ENCODE results near the gene BFSP1.

The BFSP1 gene

DNA sequence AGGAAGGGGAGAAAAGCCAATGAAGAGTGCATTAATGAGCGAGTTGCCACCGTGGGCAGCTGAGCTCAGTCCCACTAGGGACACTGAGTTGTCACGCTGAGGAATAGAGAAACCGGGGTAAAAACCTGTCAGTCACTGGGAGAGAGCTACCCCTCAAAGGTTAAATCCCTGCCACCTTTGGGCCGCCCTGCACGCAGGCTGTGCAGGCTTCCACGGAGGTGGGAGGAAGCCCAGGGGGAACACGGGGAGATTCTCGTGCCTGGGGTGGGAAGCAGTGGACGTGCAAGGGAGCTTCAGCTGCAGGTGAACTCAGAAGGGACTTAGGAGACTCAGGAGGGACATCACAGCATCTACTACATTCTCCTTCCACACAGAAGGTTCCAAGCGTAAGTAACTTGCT is 50.5 kb downstream of the BFSP1 start:
- Histone ChIP-seq H3K23ac (ENCODE audit: low read length) (no peak overlapping the region), H3K14ac (ENCODE audit: low read length) (no peak overlapping the region), H2BK12ac (ENCODE audit: low read length) (no peak overlapping the region), H3K4ac (ENCODE audit: low read depth, low read length) (no peak overlapping the region), H3K9ac (ENCODE audit: low read length) (no peak overlapping the region), H2BK5ac (ENCODE audit: low read depth, low read length, poor library complexity) (no peak overlapping the region), H2BK120ac (ENCODE audit: insufficient read depth, low read length, poor library complexity) (no peak overlapping the region), H4K12ac (ENCODE audit: low read depth, low read length) (no peak overlapping the region), H3K79me1 (ENCODE audit: low read length) (no peaks in the 10 kb centered on the region), H2AFZ (ENCODE audit: insufficient read depth, low read length, poor library complexity) (no peak overlapping the region), H3K18ac (ENCODE audit: low read length) (no peak overlapping the region), H3K4me1 (ENCODE audit: control insufficient read depth in 1 of 2, insufficient read depth in 2 of 2, low read length in 2 of 2) (no peaks in the 10 kb centered on the region), H3K36me3 (ENCODE audit: control insufficient read depth in 1 of 2, insufficient read depth in 2 of 2, low read length in 2 of 2) (no peaks in the 10 kb centered on the region), H4K8ac (ENCODE audit: low read depth, low read length) (no peak overlapping the region), H3K27me3 (ENCODE audit: insufficient read depth, low read length) (no peaks in the 10 kb centered on the region), H2AK5ac (ENCODE audit: low read length) (no peak overlapping the region), H3K4me2 (ENCODE audit: low read length) (no peak overlapping the region), H4K91ac (ENCODE audit: low read depth, low read length) (no peak overlapping the region), H3K4me3 (ENCODE audit: low read depth, low read length) (no peak overlapping the region), H3K9me3 (ENCODE audit: insufficient read depth, low read depth, low read length) (no peaks in the 10 kb centered on the region), H3K27ac (ENCODE audit: low read depth, low read length) (no peak overlapping the region), H3K79me2 (ENCODE audit: control insufficient read depth, insufficient read depth, low read length, poor library complexity) (no peaks in the 10 kb centered on the region)
- no peak for DNase-seq
- no CpG with 5 or more reads among the region's 11 CpGs for WGBS (ENCODE audit: extremely low coverage, insufficient coverage, insufficient read length)

DNA sequence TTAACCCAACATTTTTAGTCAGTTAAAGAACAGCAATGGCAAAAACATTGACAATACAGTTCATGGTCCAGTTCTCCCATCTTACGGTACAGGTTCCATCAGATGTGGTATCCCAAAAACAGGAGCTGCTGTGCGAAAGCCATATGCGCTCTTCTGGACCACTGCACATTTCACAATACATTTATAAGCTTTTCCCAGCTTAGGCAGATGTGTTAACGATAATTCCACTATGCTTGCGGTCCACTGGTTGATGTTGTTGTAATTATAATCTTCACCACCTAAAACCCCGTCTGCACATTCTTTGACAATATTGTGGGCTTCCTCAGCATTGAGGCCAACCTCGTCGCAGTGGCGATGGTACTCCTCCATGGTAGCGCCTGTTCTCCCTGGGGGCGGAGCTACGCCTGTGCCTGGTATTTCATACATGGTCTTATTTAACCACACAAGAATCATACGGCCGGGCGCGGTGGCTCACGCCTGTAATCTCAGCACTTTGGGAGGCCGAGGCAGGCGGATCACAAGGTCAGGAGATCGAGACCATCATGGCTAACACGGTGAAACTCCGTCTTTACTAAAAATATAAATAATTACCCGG is 52.0 kb downstream of the BFSP1 start:
- no CpG with 5 or more reads among the region's 23 CpGs for WGBS (ENCODE audit: extremely low coverage, insufficient coverage, insufficient read length)
- no peak overlapping the region for H3K18ac ChIP-seq (ENCODE audit: low read length)
- H3K79me2 ChIP-seq (ENCODE audit: control insufficient read depth, insufficient read depth, low read length, poor library complexity): no peaks in the 10 kb centered on the region

DNA sequence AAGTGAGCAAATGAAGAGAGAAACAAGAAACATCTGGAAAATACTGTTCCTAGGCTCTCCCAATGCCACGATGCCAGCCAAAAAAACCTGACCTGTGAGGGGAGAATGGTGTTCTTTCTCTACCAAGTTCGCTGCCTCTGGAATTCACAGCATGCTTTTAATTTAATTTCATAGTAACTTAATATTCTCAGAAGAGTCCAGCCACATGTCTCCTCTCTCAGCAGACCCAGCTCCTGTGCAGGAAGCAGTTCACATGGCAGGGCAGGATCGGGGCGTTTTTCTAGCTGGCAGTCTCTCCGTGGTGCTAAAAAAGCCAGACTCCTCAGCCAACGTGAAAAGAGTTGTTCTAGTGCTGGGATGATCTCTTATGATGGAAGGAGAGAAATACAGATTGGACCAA is 57.5 kb downstream of the BFSP1 start:
- H2BK12ac ChIP-seq (ENCODE audit: low read length): no peak overlapping the region
- no peak overlapping the region for H3K4ac ChIP-seq (ENCODE audit: low read depth, low read length)
- H2AK5ac ChIP-seq (ENCODE audit: low read length): no peak overlapping the region
- no peak overlapping the region for H3K14ac ChIP-seq (ENCODE audit: low read length)
- H3K4me3 ChIP-seq (ENCODE audit: low read depth, low read length): no peak overlapping the region
- H2BK120ac ChIP-seq (ENCODE audit: insufficient read depth, low read length, poor library complexity): no peak overlapping the region
- no peaks in the 10 kb centered on the region for H3K9me3 ChIP-seq (ENCODE audit: insufficient read depth, low read depth, low read length)
- H4K12ac ChIP-seq (ENCODE audit: low read depth, low read length): no peak overlapping the region
- H3K23ac ChIP-seq (ENCODE audit: low read length): no peak overlapping the region
- no peak for DNase-seq
- no peaks in the 10 kb centered on the region for H3K27me3 ChIP-seq (ENCODE audit: insufficient read depth, low read length)
- no peaks in the 10 kb centered on the region for H3K79me2 ChIP-seq (ENCODE audit: control insufficient read depth, insufficient read depth, low read length, poor library complexity)
- H3K18ac ChIP-seq (ENCODE audit: low read length): no peak overlapping the region
- H3K79me1 ChIP-seq (ENCODE audit: low read length): no peaks in the 10 kb centered on the region
- no peak overlapping the region for H3K9ac ChIP-seq (ENCODE audit: low read length)
- no peak overlapping the region for H2AFZ ChIP-seq (ENCODE audit: insufficient read depth, low read length, poor library complexity)
- H3K27ac ChIP-seq (ENCODE audit: low read depth, low read length): no peak overlapping the region
- H3K36me3 ChIP-seq (ENCODE audit: control insufficient read depth in 1 of 2, insufficient read depth in 2 of 2, low read length in 2 of 2): no peaks in the 10 kb centered on the region
- H4K8ac ChIP-seq (ENCODE audit: low read depth, low read length): no peak overlapping the region
- no peak overlapping the region for H4K91ac ChIP-seq (ENCODE audit: low read depth, low read length)
- H3K4me2 ChIP-seq (ENCODE audit: low read length): no peak overlapping the region
- H3K4me1 ChIP-seq (ENCODE audit: control insufficient read depth in 1 of 2, insufficient read depth in 2 of 2, low read length in 2 of 2): no peaks in the 10 kb centered on the region
- no peak overlapping the region for H2BK5ac ChIP-seq (ENCODE audit: low read depth, low read length, poor library complexity)
- no CpG with 5 or more reads among the region's 6 CpGs for WGBS (ENCODE audit: extremely low coverage, insufficient coverage, insufficient read length)

More for the DNA sequence above, 52.0 kb downstream of the BFSP1 start:
- Histone ChIP-seq H3K9me3 (ENCODE audit: insufficient read depth, low read depth, low read length) (no peaks in the 10 kb centered on the region), H2AFZ (ENCODE audit: insufficient read depth, low read length, poor library complexity) (no peak overlapping the region), H3K4me3 (ENCODE audit: low read depth, low read length) (no peak overlapping the region), H3K4me2 (ENCODE audit: low read length) (no peak overlapping the region), H3K27ac (ENCODE audit: low read depth, low read length) (no peak overlapping the region), H4K91ac (ENCODE audit: low read depth, low read length) (no peak overlapping the region), H3K23ac (ENCODE audit: low read length) (no peak overlapping the region), H2AK5ac (ENCODE audit: low read length) (no peak overlapping the region), H3K79me1 (ENCODE audit: low read length) (no peaks in the 10 kb centered on the region), H2BK5ac (ENCODE audit: low read depth, low read length, poor library complexity) (no peak overlapping the region), H3K9ac (ENCODE audit: low read length) (no peak overlapping the region), H3K4me1 (ENCODE audit: control insufficient read depth in 1 of 2, insufficient read depth in 2 of 2, low read length in 2 of 2) (no peaks in the 10 kb centered on the region), H3K27me3 (ENCODE audit: insufficient read depth, low read length) (no peaks in the 10 kb centered on the region), H4K12ac (ENCODE audit: low read depth, low read length) (no peak overlapping the region), H3K4ac (ENCODE audit: low read depth, low read length) (no peak overlapping the region), H3K14ac (ENCODE audit: low read length) (no peak overlapping the region), H2BK120ac (ENCODE audit: insufficient read depth, low read length, poor library complexity) (no peak overlapping the region), H2BK12ac (ENCODE audit: low read length) (no peak overlapping the region), H4K8ac (ENCODE audit: low read depth, low read length) (no peak overlapping the region), H3K36me3 (ENCODE audit: control insufficient read depth in 1 of 2, insufficient read depth in 2 of 2, low read length in 2 of 2) (no peaks in the 10 kb centered on the region)
- peak; percentile 14 to 51 for DNase-seq

DNA sequence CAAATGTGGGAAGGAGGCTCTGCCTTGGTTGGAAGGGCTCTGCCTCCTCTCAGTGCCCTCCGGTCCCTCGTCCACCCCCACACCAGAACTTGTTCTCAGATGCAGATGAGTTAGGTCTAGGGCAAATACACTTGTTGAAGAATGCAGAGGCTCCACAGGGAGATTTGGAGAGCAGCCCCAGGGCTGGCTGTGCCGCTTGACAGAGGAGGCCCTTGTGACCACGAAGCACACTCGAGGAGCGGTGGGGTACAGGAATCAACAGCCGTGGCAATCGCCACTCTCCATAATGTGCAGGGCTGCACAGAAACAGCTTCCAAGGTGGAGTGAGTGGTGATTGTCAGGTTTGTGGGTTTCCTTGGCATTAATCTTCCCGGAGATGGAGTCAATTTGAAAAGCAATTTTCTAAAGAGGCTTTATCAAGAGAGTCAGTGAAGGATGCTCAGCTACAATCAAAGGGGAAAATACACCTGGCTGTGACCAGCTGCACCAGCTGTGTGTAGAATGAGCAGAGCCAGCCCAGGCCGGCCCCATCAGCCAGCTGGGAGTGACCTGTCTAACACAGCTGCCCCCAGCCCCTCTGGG is 59.5 kb downstream of the BFSP1 start:
- no peaks in the 10 kb centered on the region for H3K36me3 ChIP-seq (ENCODE audit: control insufficient read depth in 1 of 2, insufficient read depth in 2 of 2, low read length in 2 of 2)
- no peaks in the 10 kb centered on the region for H3K79me2 ChIP-seq (ENCODE audit: control insufficient read depth, insufficient read depth, low read length, poor library complexity)
- peak overlapping the region; percentile 4 for H3K9ac ChIP-seq (ENCODE audit: low read length)
- no peak overlapping the region for H3K4me3 ChIP-seq (ENCODE audit: low read depth, low read length)
- no peak for DNase-seq
- peaks cover 3% of the 10 kb centered on the region for H3K9me3 ChIP-seq (ENCODE audit: insufficient read depth, low read depth, low read length)
- no peak overlapping the region for H2BK12ac ChIP-seq (ENCODE audit: low read length)
- H2AFZ ChIP-seq (ENCODE audit: insufficient read depth, low read length, poor library complexity): no peak overlapping the region
- H4K8ac ChIP-seq (ENCODE audit: low read depth, low read length): no peak overlapping the region
- no peak overlapping the region for H3K18ac ChIP-seq (ENCODE audit: low read length)
- no peak overlapping the region for H2AK5ac ChIP-seq (ENCODE audit: low read length)
- H3K4me1 ChIP-seq (ENCODE audit: control insufficient read depth in 1 of 2, insufficient read depth in 2 of 2, low read length in 2 of 2): no peaks in the 10 kb centered on the region
- no peak overlapping the region for H3K23ac ChIP-seq (ENCODE audit: low read length)
- H2BK120ac ChIP-seq (ENCODE audit: insufficient read depth, low read length, poor library complexity): no peak overlapping the region
- H3K14ac ChIP-seq (ENCODE audit: low read length): no peak overlapping the region
- H3K27me3 ChIP-seq (ENCODE audit: insufficient read depth, low read length): no peaks in the 10 kb centered on the region
- no peak overlapping the region for H3K4me2 ChIP-seq (ENCODE audit: low read length)
- H3K4ac ChIP-seq (ENCODE audit: low read depth, low read length): no peak overlapping the region
- WGBS (ENCODE audit: extremely low coverage, insufficient coverage, insufficient read length): no CpG with 5 or more reads among the region's 10 CpGs
- no peaks in the 10 kb centered on the region for H3K79me1 ChIP-seq (ENCODE audit: low read length)
- H4K12ac ChIP-seq (ENCODE audit: low read depth, low read length): no peak overlapping the region
- no peak overlapping the region for H4K91ac ChIP-seq (ENCODE audit: low read depth, low read length)
- H2BK5ac ChIP-seq (ENCODE audit: low read depth, low read length, poor library complexity): no peak overlapping the region
- H3K27ac ChIP-seq (ENCODE audit: low read depth, low read length): no peak overlapping the region
